ENCODE results near the gene FBXO41.
"Not testable (repeated sequence)": the region's sequence is repeated elsewhere in the genome, so short reads cannot be mapped to it uniquely, and the experiment has no call there.

The FBXO41 gene

DNA sequence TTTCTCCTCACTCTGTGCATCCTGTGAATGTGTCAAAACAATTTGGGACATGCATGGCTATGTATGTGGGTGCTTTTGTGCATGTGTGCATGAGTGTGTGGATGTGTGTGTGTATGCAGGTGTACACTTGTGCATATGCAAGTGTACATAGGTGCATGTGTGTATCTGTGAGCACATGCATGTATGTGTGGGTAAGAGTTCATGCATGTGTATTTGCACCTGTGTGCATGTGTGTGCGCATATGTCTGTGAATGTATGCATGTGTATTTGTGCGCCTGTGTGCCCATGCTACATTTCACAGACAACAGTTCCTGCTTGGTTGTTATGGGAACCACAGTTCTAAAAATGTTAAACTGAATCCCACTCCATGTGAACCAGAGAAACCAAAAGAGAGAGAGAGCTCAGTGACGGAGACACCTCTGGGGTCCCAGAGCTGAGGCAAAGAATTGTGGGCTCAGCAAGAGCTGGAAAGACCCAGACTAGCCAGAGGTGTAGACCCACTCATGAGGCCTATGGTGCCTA is 1.9 kb upstream of the FBXO41 start:
- DNase-seq, result no peak

DNA sequence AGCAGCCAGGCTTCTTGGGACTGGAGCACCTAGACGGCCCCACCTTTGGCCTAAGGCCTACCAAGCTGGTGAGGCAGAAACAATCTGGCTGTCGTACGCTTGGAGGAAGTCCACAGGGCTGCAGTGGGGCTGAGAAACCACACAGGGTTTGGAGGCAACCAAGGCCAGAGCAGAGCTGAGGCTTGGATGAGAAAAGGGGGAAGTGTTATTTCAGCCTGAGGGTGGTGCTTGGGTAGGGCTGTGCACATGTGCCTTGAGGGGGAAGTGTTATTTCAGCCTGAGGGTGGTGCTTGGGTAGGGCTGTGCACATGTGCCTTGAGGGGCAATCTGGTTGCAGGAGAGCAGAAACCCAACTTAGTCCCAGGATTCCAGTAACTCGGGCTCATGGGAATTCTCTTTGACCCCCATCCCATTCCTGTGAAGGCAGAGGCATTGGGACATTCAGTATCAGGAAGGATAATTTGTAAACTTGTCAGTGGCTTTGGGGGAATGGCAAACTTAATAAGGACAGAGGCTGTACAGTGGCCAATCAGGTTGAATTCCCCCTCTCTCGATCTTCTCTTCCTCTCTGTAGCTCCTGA is 971 bp upstream of the FBXO41 start:
- peak; percentile 79 for DNase-seq

DNA sequence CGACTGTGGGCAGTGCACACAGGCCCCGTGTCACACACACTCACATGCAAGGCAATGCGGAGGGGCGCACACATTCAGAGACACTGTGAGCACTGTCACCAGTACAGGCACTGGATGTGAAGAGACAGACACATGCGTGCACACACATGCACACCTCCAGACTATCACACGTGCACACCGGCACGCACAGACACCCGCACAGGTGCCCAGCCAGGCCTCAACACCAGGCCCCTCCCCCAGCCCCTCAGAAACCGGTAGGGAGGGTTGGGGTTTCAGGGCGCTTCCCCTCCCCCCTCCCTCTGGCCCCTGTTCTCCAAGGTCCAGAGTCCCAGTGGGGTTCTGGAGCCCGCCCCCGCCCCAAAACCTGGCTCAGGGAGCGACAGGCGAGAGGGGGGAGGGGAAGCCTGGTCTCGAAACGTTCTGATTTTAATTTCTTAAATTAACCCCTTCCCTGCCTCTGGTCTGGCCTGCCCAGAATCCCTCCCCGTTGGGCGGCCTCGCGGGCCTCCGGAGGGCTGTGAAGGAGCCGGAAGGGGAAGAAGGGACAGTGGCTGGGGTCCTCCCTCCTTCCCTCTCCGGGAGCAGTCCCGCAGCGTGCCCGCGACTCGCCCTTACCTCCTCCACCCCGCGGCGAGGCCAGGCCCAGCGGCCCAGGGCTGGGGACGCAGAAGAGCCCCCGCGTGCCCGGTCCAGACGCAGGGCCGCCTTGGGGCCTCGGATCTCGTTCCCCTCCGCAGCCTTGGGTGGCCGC is 558 bp downstream of the FBXO41 start:
- DNase-seq, result no peak

DNA sequence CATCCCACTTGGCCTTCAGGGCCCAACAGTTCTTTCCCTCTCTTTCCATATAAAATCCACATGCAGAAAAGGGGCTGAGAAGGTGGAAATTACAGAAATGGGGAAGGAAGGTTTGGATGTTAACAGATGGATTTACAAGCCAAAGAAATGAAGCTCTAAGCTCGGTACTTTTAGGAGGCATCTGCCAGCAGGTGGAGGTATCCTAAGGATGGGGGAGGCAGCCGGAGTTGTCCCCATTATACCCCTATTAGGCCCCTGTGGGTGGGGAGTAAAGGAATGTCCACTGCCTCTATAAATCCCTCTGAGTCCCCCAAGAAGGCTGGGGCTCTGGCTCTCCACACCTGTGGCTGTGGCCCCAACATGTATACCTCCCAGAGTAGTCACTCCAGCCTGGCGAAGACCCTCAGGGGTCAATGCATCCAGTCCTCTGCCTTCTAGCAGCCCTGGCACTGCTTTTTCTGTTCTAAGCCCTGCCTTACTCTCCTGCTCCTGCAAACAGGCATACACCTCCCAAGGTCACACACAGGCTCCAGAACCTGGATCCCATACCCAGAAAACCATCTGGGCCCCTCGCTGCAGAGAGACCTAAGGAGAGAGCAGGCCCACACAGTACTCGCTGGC is 1.2 kb downstream of the FBXO41 start:
- no peak for DNase-seq

DNA sequence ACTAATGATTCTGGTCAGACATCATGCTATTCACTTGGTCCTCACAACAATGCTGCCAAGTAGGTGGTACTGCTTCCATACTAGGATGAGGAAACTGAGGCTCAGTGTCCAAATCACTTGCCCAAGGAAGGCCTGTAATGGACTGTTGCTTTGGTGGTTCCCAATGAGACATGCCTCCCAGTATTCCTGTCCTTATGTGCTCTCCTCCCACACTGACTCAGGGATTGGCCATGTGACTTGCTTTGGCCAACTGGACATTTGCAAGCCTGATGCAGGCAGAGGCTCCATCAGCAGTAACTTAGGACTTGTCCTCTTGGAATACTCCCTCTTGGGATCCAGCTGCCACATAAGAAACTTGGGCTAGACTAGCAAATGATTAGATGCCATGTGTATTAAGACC is 3.0 kb downstream of the FBXO41 start:
- no peak for DNase-seq

DNA sequence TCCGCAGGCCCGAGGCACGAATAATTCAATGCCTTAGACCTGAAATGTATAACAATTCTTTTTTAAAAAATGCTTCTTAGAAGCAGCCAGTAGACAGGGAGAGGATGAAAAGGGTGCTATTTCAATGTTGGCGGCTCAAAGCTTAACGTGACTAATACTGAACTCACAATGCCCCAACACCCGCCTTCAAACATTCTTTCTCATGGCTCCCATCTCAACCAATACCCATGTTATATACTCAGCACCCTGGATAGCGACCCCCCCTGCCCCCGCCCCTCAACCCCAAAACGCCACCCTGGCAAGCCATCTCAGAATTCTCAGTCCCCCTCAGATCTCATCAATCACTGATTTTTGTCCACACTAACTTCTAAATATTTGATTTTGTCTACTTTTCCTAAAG is 4.4 kb downstream of the FBXO41 start:
- no peak for DNase-seq

DNA sequence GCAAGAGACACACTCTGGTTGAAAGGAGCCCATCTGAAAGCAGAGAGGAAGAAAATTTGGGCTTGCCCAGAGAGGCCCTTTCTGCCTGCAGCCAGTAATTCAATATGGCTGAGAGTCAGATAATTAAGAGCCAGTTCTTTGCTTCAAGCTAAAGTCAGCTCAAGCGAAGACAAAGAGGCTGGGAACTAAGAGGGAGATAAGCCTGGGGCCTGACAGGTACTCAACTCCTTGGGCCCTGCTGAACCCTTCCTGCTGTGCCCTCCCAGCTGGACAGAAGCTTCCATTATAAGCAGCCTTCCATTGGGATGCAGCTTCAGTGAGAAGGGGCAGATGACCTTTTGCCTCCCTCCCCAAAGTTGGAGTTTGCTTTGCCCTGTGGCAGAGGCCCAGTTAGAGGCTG is 12.0 kb downstream of the FBXO41 start:
- DNase-seq, result no peak

DNA sequence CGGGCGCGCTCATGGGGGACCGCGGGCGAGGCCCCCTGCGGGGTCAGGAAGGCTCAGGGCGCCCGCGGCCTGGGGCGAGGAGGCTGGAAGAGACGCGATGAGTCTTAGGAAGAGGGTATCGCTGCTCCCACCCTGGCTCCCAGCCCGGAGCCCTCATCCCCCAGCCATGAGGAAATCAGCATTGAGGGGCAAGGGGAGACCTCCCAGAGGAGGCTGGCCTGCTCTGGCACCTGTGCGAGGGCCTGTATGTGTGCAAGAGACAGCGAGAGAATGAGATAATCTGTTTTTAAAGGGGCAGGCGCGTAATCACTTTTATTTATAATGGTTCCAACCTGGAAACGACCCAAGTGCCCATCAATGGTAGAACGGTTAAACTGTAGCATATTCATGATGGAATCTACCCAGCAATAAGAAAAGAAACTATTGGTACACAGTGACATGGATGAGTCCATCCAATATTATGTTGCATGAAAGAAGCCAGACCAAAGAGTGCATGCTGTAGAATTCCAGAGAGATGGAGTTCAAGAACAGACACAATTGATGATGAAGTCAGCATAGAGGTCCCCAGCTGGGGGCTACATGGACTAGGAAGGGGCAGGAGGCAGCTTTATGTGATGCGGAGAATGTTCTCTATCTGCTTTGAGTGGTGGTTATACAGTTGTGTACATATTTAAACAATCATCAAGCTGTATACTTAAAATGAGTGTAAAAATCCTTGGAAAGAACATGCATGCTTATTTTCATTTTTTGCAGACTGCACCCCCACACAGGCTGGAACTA is 14.4 kb downstream of the FBXO41 start:
- DNase-seq, result no peak

DNA sequence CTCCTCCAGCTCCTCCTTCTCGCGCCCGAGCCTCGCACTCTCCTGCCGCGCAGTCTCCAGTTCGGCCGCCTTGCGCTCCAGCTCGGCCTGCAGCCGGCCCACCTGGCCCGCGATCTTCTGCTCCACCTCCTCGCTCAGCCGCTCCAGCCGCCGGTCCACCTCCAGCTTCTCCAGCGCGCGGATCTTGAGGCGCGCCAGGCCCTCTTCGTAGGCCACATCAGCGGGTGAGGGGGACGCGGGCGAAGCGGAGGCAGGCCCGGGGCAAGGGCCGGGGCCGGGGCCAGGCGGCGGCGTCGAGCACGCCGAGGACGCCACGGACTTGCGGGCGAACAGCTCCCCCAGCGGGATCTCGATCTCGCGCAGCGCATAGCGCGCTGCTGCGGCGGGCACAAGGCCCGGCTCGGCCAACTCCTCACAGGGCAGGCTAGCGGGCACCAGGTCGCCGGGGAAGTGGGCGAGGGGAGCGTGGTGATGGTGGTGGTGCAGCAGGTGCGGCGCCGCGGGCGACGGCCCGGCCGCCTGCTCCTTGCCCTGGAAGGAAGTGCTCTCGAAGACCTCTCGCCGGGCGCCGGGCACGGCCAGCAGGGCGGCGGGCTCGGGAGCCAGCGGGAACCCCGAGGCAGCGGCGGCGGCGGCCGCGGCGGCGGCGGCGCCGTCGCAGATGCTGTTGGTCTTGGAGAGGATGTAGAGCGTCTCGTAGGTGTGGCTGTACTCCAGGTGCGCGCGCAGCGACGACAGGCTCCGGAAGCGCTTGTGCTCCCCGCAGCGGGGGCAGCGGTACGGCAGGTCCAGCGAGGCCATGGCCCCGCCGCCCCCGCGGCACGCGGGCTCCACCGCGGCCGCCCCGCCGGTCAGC is 15.2 kb downstream of the FBXO41 start:
- peak; percentile 36 for DNase-seq

DNA sequence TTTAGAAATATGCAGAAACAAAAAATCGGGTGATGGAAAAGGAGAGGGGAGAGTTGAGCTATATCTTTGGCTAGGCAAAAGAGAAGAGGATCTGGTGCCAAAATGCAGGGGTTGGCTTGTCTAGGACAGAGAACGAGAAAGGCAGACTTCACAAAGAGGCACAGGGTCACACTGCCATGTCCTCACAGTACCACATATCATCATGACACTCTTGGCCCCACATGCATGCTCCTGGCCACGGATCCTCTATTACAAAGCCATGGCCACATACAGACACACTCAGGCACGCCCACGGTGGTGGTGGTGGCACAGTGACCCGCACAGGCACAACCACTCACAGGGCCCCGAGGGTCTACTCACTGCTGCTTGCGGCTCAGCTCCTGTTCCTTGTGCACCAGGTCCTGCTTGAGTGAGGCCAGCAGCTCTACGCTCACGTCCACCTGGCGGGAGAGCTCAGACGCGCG is 15.9 kb downstream of the FBXO41 start:
- DNase-seq, result no peak

DNA sequence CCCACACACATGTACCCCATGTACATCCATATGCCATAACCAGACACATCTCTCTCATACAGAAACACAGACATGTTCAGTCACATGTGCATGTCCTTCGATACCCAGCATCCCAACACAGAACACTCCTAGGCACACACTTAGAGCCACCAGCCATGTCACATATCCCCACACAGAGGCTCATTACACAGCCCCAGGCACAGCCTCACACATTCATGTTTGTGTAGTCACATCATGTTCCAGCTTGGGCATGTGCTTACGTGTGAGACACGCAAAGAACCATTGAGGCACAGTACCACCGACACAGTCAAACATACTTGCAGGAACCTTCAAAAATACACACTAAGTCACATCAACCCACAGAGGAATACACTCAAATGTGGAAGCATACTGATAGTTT is 17.3 kb downstream of the FBXO41 start:
- no peak for DNase-seq

DNA sequence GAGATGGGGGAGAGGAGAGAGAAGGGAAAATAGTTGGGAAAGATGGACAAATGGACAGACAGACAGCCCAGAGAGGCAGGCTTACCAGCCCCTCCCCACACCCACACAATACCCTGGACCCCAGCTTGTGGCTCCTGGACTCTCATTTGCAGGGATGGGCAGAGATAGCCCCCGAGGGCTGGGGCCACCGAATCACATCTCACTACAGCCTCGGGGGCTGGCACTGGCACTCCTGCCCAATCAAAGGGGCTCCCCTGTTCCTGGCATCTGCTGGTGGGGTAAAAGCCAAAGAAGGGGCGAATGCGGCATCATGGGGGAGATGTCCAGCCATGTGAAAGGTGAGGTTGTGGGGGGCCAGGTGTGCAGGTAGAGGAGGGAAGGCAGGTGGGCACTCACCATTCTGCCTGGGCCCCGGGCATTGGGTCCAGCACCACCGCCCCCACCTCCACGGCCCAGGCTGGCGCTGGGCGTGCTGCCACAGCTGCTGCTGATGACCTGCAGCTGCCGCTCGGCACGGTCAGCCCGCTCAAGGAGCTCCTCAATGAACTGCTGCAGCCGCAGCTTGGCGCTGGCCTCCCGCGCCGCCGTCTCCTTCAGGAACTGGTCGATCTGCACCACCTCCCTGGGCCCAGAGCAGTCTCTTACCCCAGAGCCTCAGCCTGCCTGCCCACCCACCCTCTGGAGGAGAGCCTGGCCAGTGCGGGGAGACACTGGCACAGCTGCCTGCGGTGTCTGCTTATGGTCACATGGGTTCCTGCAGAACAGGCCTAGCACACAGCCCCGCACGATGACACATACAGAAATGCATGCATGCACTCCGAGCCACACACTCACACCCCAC is 18.0 kb downstream of the FBXO41 start:
- no peak for DNase-seq

DNA sequence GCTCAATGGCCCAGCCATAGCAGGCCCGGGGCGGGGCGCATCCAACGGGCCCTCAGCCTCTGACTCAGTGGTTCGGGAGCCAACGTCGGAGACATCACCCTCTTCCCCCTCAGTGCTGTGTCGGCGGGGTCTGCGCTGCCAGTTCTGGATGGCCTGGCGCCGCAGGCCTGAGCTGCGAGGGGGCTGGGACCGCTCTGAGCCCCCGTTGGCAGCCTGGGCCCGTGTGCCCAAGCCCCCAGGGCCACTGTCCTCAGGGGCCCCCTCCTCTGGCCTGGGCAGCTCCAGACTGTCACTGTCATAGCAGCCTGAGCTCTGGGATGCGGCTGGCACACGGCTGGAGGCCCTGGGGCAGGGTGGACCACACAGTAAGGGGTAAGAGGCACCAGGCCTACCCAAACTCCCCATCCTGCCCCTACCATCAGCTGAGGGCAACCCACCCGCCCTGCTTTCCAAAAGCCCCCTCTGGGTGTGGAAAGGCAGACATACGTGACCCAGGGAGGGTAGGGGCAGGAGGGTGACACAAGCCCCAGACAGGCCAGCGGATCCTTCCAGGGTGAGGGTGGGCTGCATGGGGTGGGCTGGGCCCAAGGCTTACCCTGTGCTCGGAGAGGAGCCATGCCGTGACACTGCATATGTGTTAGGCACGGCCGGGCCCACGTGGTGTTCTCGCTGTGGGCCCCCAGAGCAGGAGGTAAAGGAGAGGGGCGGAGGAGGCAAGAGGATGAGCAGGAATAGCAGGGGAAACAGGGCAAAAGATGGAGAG is 18.8 kb downstream of the FBXO41 start:
- DNase-seq, result no peak

DNA sequence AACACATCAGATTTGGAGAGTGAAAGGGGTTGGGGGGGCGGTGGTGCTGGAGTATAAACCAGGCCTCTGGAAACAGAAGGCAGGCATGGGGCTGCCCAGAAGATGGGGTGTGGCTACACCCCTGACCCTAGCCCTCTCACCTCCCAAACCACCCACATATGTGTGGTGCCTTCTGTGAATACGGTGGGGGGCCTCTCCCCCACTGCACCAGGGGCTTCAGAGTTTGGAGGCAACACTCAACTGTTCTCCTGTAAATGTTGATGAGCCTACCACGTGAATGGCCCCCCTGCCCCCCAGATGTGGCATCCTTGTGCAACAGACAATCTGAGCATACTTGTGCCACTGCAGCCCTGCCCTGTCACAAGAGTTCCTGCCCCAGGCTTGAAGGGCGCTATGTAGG is 19.5 kb downstream of the FBXO41 start:
- DNase-seq, result no peak

DNA sequence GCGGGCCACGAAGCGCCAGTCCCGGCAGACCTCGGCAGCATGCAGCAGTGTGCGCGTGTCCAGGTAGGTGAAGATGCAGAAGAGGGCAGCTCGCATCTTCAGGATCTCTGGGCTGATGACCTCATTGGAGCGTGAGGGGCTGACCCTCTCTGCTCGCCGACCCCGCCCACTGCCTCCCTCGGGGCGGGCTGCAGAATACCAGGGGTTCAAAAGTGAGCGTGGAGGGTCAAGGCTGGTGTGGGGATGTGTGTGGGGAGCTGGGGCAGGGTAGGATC is 20.0 kb downstream of the FBXO41 start:
- no peak for DNase-seq

DNA sequence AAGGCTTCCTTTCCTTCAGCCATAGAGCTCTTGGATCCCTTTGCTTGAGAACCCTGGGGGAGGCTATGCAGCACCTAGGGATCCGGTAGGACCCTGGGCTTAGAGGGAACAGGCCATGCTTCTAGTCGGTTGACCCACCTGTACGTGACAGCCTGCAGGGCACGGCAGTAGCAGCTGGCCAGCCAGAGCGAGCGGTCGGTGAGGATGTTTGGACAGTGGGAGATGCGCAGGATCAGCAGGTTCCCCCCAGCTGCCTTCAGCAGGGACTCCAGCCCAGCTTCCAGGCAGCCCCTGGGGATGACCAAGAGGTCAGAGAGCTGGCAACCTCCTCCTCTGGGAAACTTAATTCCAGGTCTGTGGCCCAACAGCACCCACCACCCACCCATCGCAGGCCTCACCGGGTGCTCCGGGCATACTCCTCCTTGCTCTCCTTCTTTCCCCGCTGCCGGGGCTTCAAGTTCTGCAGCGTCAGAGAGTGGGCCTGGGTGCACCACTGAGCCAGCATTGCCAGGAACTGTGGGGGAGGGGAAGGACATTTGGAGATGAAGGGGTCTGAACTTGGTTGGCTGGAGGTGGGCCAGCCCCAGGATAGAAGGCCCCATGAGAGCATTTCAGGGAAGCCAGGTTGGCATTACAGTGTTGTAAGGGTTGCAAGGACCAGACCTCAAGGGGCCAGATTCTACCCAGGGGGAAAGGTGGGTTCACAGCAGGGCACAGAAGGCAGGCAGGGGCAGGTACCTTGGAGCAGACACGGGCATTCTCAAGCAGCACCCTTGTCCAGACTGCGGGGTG is 20.5 kb downstream of the FBXO41 start:
- DNase-seq, result no peak

DNA sequence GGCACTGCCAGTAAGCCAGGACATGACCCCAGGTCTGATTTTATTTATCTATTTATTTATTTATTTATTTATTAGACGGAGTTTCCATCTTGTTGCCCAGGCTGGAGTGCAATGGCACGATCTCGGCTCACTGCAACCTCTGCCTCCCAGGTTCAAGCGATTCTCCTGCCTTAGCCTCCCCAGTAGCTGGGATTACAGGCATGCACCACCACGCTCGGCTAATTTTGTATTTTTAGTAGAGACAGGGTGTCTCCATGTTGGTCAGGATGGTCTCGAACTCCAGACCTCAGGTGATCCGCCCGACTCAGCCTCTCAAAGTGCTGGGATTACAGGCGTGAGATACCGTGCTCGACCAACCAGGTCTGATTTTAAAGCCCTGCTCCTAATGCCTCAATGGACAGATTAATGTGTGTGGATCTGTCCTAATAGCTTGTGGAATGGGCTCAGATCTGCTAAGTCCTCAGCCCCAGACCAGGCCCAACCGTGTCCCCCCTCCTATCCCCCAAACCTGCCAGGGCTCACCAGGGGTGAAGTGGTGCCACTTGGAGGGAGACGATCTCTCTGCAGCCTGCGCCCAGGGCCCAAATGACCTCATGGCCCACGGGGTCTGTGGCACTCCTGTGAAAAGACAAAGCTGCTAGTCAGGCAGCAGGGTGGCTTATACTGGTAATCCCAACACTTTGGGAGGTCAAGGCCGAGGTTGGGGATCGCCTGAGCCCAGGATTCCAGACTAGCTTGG is 21.4 kb downstream of the FBXO41 start:
- not testable (repeated sequence) for DNase-seq

DNA sequence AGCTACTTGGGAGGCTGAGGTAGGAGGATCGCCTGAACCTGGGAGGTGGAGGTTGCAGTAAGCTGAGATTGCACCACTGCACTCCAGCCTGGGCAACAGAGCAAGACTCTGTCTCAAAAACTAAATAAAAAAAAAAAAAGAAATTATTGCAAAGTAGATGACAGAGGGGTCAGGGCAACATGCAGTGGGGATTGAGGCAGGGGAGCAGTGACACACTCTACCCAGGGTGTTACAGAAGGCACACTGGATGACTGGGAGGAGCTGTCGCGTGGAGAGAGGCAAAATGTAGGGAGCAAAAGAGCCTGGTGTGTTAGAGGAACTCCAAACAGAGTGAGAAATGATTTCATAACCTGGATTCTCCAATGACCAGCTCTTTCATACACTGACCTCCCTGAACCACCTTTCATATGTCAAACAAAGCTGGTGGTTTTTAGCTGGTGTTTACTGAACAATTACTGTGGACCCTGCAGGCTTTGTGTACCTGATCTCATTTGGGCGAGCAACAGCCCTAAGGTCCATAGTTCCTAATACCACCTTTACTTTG is 22.1 kb downstream of the FBXO41 start:
- DNase-seq, result no peak
